Uterus (tissue), 4 donors: ENCODE results near the gene ALKBH3. TPM values are rescaled to one million over a fixed set of nuclear protein-coding genes. Genes with fewer than 3 reads are reported as not detected.
A peak's percentile ranks its signal among the peaks of the same experiment; 100 is the strongest.

ENCODE experiments used
- DNase-seq, 2 donors: peaks; one replicate each; pipeline ENCODE4 v3.0.0-alpha.2; 2019 to 2020
- H3K27ac ChIP-seq, 2 donors: fragments of 200-600 bp; sonication (generic); 1 replicate in 1 of 2; 2 replicates in 1 of 2; pipeline ENCODE4 v1.5.1; 2016 to 2018
- H3K27me3 ChIP-seq, 2 donors: fragments of 200-600 bp; sonication (generic); one replicate each; pipeline ENCODE4 v1.5.1; 2018 to 2019; ENCODE audit warnings: control low read depth in 1 of 2
- H3K36me3 ChIP-seq, 2 donors: fragments of 200-600 bp; sonication (generic); one replicate each; pipeline ENCODE4 v1.5.1; 2019; ENCODE audit warnings: control low read depth in 1 of 2
- H3K4me1 ChIP-seq, 2 donors: fragments of 200-600 bp; sonication (generic); one replicate each; pipeline ENCODE4 v1.5.1; 2018 to 2019; ENCODE audit warnings: control low read depth in 1 of 2
- H3K4me3 ChIP-seq, 2 donors: fragments of 200-600 bp; sonication (generic); 1 replicate in 1 of 2; 2 replicates in 1 of 2; pipeline ENCODE4 v1.5.1; 2018 to 2019; ENCODE audit warnings: mild to moderate bottlenecking in 1 of 2
- H3K9me3 ChIP-seq, 2 donors: fragments of 200-600 bp; sonication (generic); one replicate each; pipeline ENCODE4 v1.5.1; 2019; ENCODE audit warnings: control low read depth in 1 of 2
- CTCF ChIP-seq, 4 experiments: fragments of 200-600 bp in 2 of 4; fragments of 450-650 bp in 2 of 4; sonication (generic) in 2 of 4; IDR thresholded peaks; one replicate each; pipeline ENCODE4 v1.5.1; 2016 to 2019; ENCODE audit warnings: antibody characterized with exemption in 4 of 4, mild to moderate bottlenecking in 2 of 4, moderate library complexity in 1 of 4
- POLR2A ChIP-seq, 2 donors: fragments of 450-650 bp; IDR thresholded peaks; one replicate each; pipeline ENCODE4 v1.6.1; 2016; ENCODE audit warnings: antibody characterized with exemption in 2 of 2, mild to moderate bottlenecking in 1 of 2, moderate library complexity in 1 of 2
- intact Hi-C: fragments of 100-400 bp; cut with DNase I; formaldehyde crosslinking; loops from one replicate; pipeline ENCODE4 v1.15.1; 2023; ENCODE audit warnings: low total_unique reads
- total RNA-seq, 4 donors: library from RNA; depleted of rRNA in 3 of 4; stranded (reverse); fragments of >200 nt in 3 of 4; gene quantifications; one replicate each; pipeline versions ENCODE4 v1.1.0 to v1.2.4, GENCODE V29; 2014 to 2023
- donor health status: DM: yes; HTN: yes; CAD: no.

ALKBH3 gene
- total RNA-seq, 4 donors from 2014 or later: 39.6 to 75.3 (median 55.7) TPM

GRCh38 chr11:43933226-43933607 is 52.6 kb downstream of the ALKBH3 start:
- no peak for DNase-seq
- TF ChIP-seq CTCF (IDR thresholded peaks at IDR 0.05) (no peak), POLR2A (IDR thresholded peaks at IDR 0.05) (no peak)
- intact Hi-C loops: no loop called here
- H3K36me3 ChIP-seq: no peaks in the 10 kb centered on the region
- H3K4me3 ChIP-seq: no peak overlapping the region
- H3K9me3 ChIP-seq: no peaks in the 10 kb centered on the region
- no peaks in the 10 kb centered on the region for H3K4me1 ChIP-seq
- no peak overlapping the region for H3K27ac ChIP-seq
- no peaks in the 10 kb centered on the region for H3K27me3 ChIP-seq

GRCh38 chr11:43933608-43934551 is 53.2 kb downstream of the ALKBH3 start:
- Histone ChIP-seq H3K4me1 (no peaks in the 10 kb centered on the region), H3K27ac (no peak overlapping the region), H3K27me3 (no peaks in the 10 kb centered on the region), H3K9me3 (no peaks in the 10 kb centered on the region), H3K36me3 (no peaks in the 10 kb centered on the region), H3K4me3 (no peak overlapping the region)
- intact Hi-C loops: no loop called here
- TF ChIP-seq POLR2A (IDR thresholded peaks at IDR 0.05) (no peak), CTCF (IDR thresholded peaks at IDR 0.05) (peak in 1 of 4 experiments; percentile 13)
- no peak for DNase-seq

- Histone ChIP-seq H3K36me3 (no peaks in the 10 kb centered on the region), H3K27me3 (no peaks in the 10 kb centered on the region), H3K27ac (no peak overlapping the region), H3K4me3 (no peak overlapping the region), H3K9me3 (no peaks in the 10 kb centered on the region), H3K4me1 (no peaks in the 10 kb centered on the region)
- intact Hi-C loops: no loop called here
- no peak for TF ChIP-seq POLR2A (IDR thresholded peaks at IDR 0.05)
- DNase-seq: peak in 1 of 2 donors; percentile 9
Measured at GRCh38 chr11:43934601-43935423, 54.2 kb downstream of the ALKBH3 start.

- Histone ChIP-seq H3K27ac (no peak overlapping the region), H3K36me3 (no peaks in the 10 kb centered on the region), H3K27me3 (no peaks in the 10 kb centered on the region), H3K9me3 (no peaks in the 10 kb centered on the region), H3K4me3 (no peak overlapping the region), H3K4me1 (no peaks in the 10 kb centered on the region)
- TF ChIP-seq CTCF (IDR thresholded peaks at IDR 0.05) (no peak), POLR2A (IDR thresholded peaks at IDR 0.05) (no peak)
- DNase-seq: no peak
- intact Hi-C loops: no loop called here
Measured at GRCh38 chr11:43935424-43935979, 54.9 kb downstream of the ALKBH3 start.

GRCh38 chr11:43936076-43936475 is 55.4 kb downstream of the ALKBH3 start:
- Histone ChIP-seq H3K9me3 (no peaks in the 10 kb centered on the region), H3K4me1 (no peaks in the 10 kb centered on the region), H3K36me3 (no peaks in the 10 kb centered on the region), H3K27me3 (no peaks in the 10 kb centered on the region), H3K4me3 (no peak overlapping the region), H3K27ac (no peak overlapping the region)
- intact Hi-C loops: no loop called here
- no peak for TF ChIP-seq POLR2A (IDR thresholded peaks at IDR 0.05)
- TF ChIP-seq CTCF (IDR thresholded peaks at IDR 0.05): no peak
- no peak for DNase-seq
